K562 (cell line): ENCODE data around the gene NDUFA3. TPM values are rescaled to one million over a fixed set of nuclear protein-coding genes. Genes with fewer than 3 reads are reported as not detected.
A peak's percentile ranks its signal among the peaks of the same experiment; 100 is the strongest.

Experiments used
- ATAC-seq: fragments of 200-7000 bp; cut with Tn5 transposase; 3 replicates; pipeline ENCODE4 v1.9.1; 2020; ENCODE audit warnings: moderate library complexity
- BruUV-seq: library from RNA; stranded (reverse); fragments of 400-500 nt; replicated peaks from 2 replicates; lab custom pipeline; 2021; lab: Mats Ljungman, UMichigan
- CTCF ChIA-PET: fragments of 300-600 bp; formaldehyde crosslinking; extraction: SDS; loops from one replicate; lab custom pipeline; 2021; ENCODE audit warnings: low intra/inter-chr PET ratio; lab: Yijun Ruan, JAX
- POLR2A ChIA-PET: fragments of 300-600, 350-650 bp; sonication (Branson Sonifier 250); formaldehyde crosslinking; extraction: SDS; loops from one replicate; lab custom pipeline; 2021; ENCODE audit warnings: antibody characterized with exemption, inconsistent platforms; lab: Yijun Ruan, JAX
- DNase-seq, 4 experiments: peaks; one replicate each; pipeline versions ENCODE4 v3.0.0 to v3.0.0-alpha.2; 2011 to 2018; ENCODE audit warnings: low spot score in 3 of 4, mixed read lengths in 3 of 4; ENCODE audit errors: extremely low read depth in 1 of 4
- FAIRE-seq: peaks from 2 replicates; lab custom pipeline; 2011; peaks lifted over from hg19 to GRCh38; lab: Jason Lieb, UNC
- H2AFZ ChIP-seq: 2 replicates; pipeline ENCODE4 v1.6.0; 2011; ENCODE audit warnings: low read depth, low read length, control low read depth, inconsistent platforms
- H3K27ac ChIP-seq: fragments of 200-600 bp; 3 replicates; pipeline ENCODE4 v1.8.0; 2011; ENCODE audit warnings: low read depth, mild to moderate bottlenecking, control low read depth, inconsistent platforms, low read length, moderate library complexity, mixed read lengths; ENCODE audit errors: extremely low read depth
- H3K27me3 ChIP-seq, 2 experiments: fragments of 300-600 bp in 1 of 2; 2 replicates in 1 of 2; 3 replicates in 1 of 2; pipeline versions ENCODE4 v1.6.0 to v1.8.0; 2011; ENCODE audit warnings: inconsistent platforms in 2 of 2, low read length in 2 of 2, mild to moderate bottlenecking in 1 of 2, mixed read lengths in 1 of 2, moderate library complexity in 1 of 2; ENCODE audit not compliant: control insufficient read depth in 2 of 2, insufficient read depth in 2 of 2
- H3K36me3 ChIP-seq: fragments of 300-600 bp; 3 replicates; pipeline ENCODE4 v1.8.0; 2011; ENCODE audit warnings: mild to moderate bottlenecking, low read length, inconsistent platforms; ENCODE audit not compliant: control insufficient read depth, insufficient read depth
- H3K4me1 ChIP-seq, 2 experiments: fragments of 200-600 bp in 1 of 2; replicated peaks in 1 of 2; 2 replicates in 1 of 2; 3 replicates in 1 of 2; pipeline versions ENCODE4 v1.5.1 to v1.8.0; 2011; ENCODE audit warnings: inconsistent platforms in 2 of 2, low read length in 2 of 2, mild to moderate bottlenecking in 1 of 2, mixed read lengths in 1 of 2, moderate library complexity in 1 of 2; ENCODE audit not compliant: control insufficient read depth in 2 of 2, insufficient read depth in 2 of 2
- H3K4me2 ChIP-seq: 2 replicates; pipeline ENCODE4 v1.6.1; 2011; ENCODE audit warnings: low read length, control low read depth, inconsistent platforms, mixed read lengths; ENCODE audit not compliant: insufficient read depth
- H3K4me3 ChIP-seq: fragments of 200-600 bp; sonication (generic), shearing (Covaris generic); 2 replicates; pipeline ENCODE4 v1.5.1; 2016; ENCODE audit warnings: control low read depth, inconsistent platforms
- H3K79me2 ChIP-seq: fragments of 200-600 bp; 3 replicates; pipeline ENCODE4 v1.8.0; 2011; ENCODE audit warnings: low read length, inconsistent platforms; ENCODE audit not compliant: control insufficient read depth, insufficient read depth
- H3K9ac ChIP-seq, 2 experiments: 2 replicates each; pipeline versions ENCODE4 v1.6.0 to v1.6.1; 2011; ENCODE audit warnings: low read depth in 2 of 2, low read length in 2 of 2, control low read depth in 1 of 2, inconsistent platforms in 1 of 2, mild to moderate bottlenecking in 1 of 2, mixed read lengths in 1 of 2; ENCODE audit not compliant: insufficient read depth in 1 of 2
- H3K9me1 ChIP-seq: one replicate; pipeline ENCODE4 v1.6.0; 2011; ENCODE audit warnings: inconsistent platforms, mild to moderate bottlenecking, low read length, moderate library complexity; ENCODE audit not compliant: control insufficient read depth, insufficient read depth
- H3K9me3 ChIP-seq: replicated peaks from 2 replicates; pipeline ENCODE4 v1.5.1; 2011; ENCODE audit warnings: low read depth, low read length, inconsistent platforms; ENCODE audit not compliant: control insufficient read depth, insufficient read depth
- H4K20me1 ChIP-seq: replicated peaks from 2 replicates; pipeline ENCODE4 v1.6.1; 2011; ENCODE audit warnings: low read length, inconsistent platforms, mixed read lengths; ENCODE audit not compliant: control insufficient read depth, insufficient read depth
- LEF1 ChIP-seq: fragments of 450-650 bp; IDR thresholded peaks from 2 replicates; pipeline ENCODE4 v1.6.1; 2016; ENCODE audit warnings: mild to moderate bottlenecking
- MYNN ChIP-seq, 2 experiments: sonication (generic); formaldehyde crosslinking in 1 of 2; IDR thresholded peaks; 2 replicates each; pipeline versions ENCODE4 v1.5.0 to v1.6.1; 2016 to 2020; ENCODE audit warnings: antibody characterized with exemption in 1 of 2, missing genetic modification reagents in 1 of 2
- POLR2AphosphoS2 ChIP-seq: IDR thresholded peaks from 2 replicates; pipeline ENCODE4 v1.6.1; 2012; ENCODE audit warnings: low read length, improper control_type of control experiment
- POLR2G ChIP-seq: fragments of 200-400 bp; formaldehyde crosslinking; IDR thresholded peaks from 2 replicates; pipeline ENCODE4 v1.6.1; 2017; ENCODE audit warnings: low read depth, mild to moderate bottlenecking, antibody characterized with exemption, low read length, moderate library complexity
- RBFOX2 ChIP-seq: fragments of 200-400 bp; formaldehyde crosslinking; IDR thresholded peaks from 2 replicates; pipeline ENCODE4 v1.6.1; 2017; ENCODE audit warnings: low read depth, mild to moderate bottlenecking, low read length, moderate library complexity
- RBM39 ChIP-seq: fragments of 200-400 bp; formaldehyde crosslinking; optimal IDR thresholded peaks from 2 replicates; pipeline ENCODE3; 2018; ENCODE audit warnings: low read depth, low read length
- TCF15 ChIP-seq: fragments of 250-450 bp; sonication (Bioruptor Pico); IDR thresholded peaks from 2 replicates; pipeline ENCODE4 v1.8.0; 2022; ENCODE audit warnings: moderate library complexity, mild to moderate bottlenecking, inconsistent platforms
- TCFL5 ChIP-seq: fragments of 250-450 bp; sonication (Bioruptor Pico); conservative IDR thresholded peaks from 2 replicates; pipeline ENCODE4 v1.6.1; 2021; ENCODE audit warnings: mild to moderate bottlenecking, moderate library complexity, matching md5 sums
- XRCC3 ChIP-seq: fragments of 450-650 bp; IDR thresholded peaks from 2 replicates; pipeline ENCODE4 v1.6.1; 2017; ENCODE audit warnings: mild to moderate bottlenecking, moderate library complexity
- ZNF398 ChIP-seq: fragments of 250-450 bp; sonication (Bioruptor Pico); IDR thresholded peaks from 2 replicates; pipeline ENCODE4 v1.8.0; 2021; ENCODE audit warnings: moderate library complexity, mild to moderate bottlenecking, inconsistent platforms
- ZNF717 ChIP-seq: fragments of 250-450 bp; sonication (Bioruptor Pico); IDR thresholded peaks from 2 replicates; pipeline ENCODE4 v1.5.0; 2021
- WGBS: fragments of 100-300 bp; shearing (Covaris generic); methylation state at CpG from one replicate; pipeline ENCODE4 v1.1.6; 2016; ENCODE audit warnings: low coverage, mixed read lengths; ENCODE audit not compliant: insufficient coverage; ENCODE audit errors: missing lambda C conversion rate; 5-methylcytosine and 5-hydroxymethylcytosine counted together
- in situ Hi-C: fragments of 300-500 bp; cut with MboI; formaldehyde crosslinking; loops from 4 replicates; pipeline ENCODE4 v1.15.0; 2018; ENCODE audit warnings: inconsistent platforms, mixed read lengths
- intact Hi-C: fragments of 100-400 bp; cut with micrococcal nuclease; formaldehyde crosslinking; loops from 2 replicates; pipeline ENCODE4 v1.14.2; 2022
- polyA plus RNA-seq, 8 experiments: library from polyadenylated mRNA; depleted of rRNA in 4 of 8; stranded (reverse) in 5 of 8; unstranded in 3 of 8; fragments of >200 nt; fragmentation: Nextera tagmentation in 2 of 8; fragmentation: Illumina TruSeq in 1 of 8; extraction: Ambion mirVana in 2 of 8; extraction: Trizol in 1 of 8; gene quantifications; 2 replicates each; pipeline versions ENCODE4 v1.2.1 to v1.2.3, GENCODE V29; 2011 to 2014; ENCODE audit warnings: inconsistent platforms in 1 of 8, missing spikeins in 1 of 8
- total RNA-seq, 7 experiments: library from RNA; depleted of rRNA in 6 of 7; stranded (reverse); fragments of >200 nt in 6 of 7; fragmentation: Illumina TruSeq in 2 of 7; extraction: Trizol in 2 of 7; gene quantifications; 2 replicates each; pipeline versions ENCODE4 v1.2.1 to v1.2.3, GENCODE V29; 2011 to 2021; ENCODE audit warnings: low replicate concordance in 1 of 7

The NDUFA3 gene
- total and polyA plus RNA-seq, 9 of the 15 experiments (the other 6 are each of a cell fraction or from before 2014, with no cell fraction given) = 39.2 to 279 (median 138) TPM

GRCh38 chr19:54153731-54154326 lies 51.2 kb downstream of the NDUFA3 start:
- Histone ChIP-seq H3K4me2 (no peak overlapping the region), H2AFZ (no peak overlapping the region), H3K4me1 (peaks cover 7 to 8% of the 10 kb centered on the region in 2 experiments; a peak in 4 of 5 replicates), H3K9me1 (no peaks in the 10 kb centered on the region), H3K79me2 (peaks cover 9% of the 10 kb centered on the region; the same call in 2 of the 3 replicates), H3K36me3 (peaks cover 91% of the 10 kb centered on the region), H3K9me3 (no peaks in the 10 kb centered on the region), H3K27me3 (no peaks in the 10 kb centered on the region), H3K9ac (peak overlapping the region in 1 of 2 experiments; percentile 31; a peak in 1 of 4 replicates), H3K27ac (no peak overlapping the region), H3K4me3 (no peak overlapping the region), H4K20me1 (no peaks in the 10 kb centered on the region; the same call in 1 of the 2 replicates)
- ChIA-PET POLR2A (interaction anchor here (0.5 to 1.1 kb wide), 3 partner anchors 17 to 85 kb away, joined by 3 to 4 read pairs (median 3); partner anchors contain the start of genes PRPF31 and TFPT), CTCF (interaction anchor here (0.6 kb wide), 1 partner anchor 24 kb away, joined by 3 read pairs; no protein-coding TSS in a partner anchor)
- DNase-seq = no peak
- TF ChIP-seq MYNN (IDR thresholded peaks at IDR 0.05) = peak; percentile 10; the same call in 1 of the 2 replicates
- no peak for TF ChIP-seq MYNN (CRISPR knock-in tag; IDR thresholded peaks at IDR 0.05)
- no peak for TF ChIP-seq ZNF398 (CRISPR knock-in tag)
- no peak for TF ChIP-seq ZNF717 (CRISPR knock-in tag)
- TF ChIP-seq POLR2G = peak; percentile 60
- TF ChIP-seq RBFOX2 = peak; percentile 51; the same call in 1 of the 2 replicates
- peak; percentile 47; the same call in 1 of the 2 replicates for TF ChIP-seq POLR2AphosphoS2
- TF ChIP-seq LEF1 = no peak
- no peak for TF ChIP-seq TCFL5 (CRISPR knock-in tag)
- no peak for TF ChIP-seq TCF15
- no peak for TF ChIP-seq XRCC3
- no peak for TF ChIP-seq RBM39
- ATAC-seq = peak; percentile 11; the same call in 1 of the 3 replicates
- no peak for FAIRE-seq
- 93% methylated on average over 9 of the region's 10 CpGs for WGBS
- no TSS peak for BruUV-seq
- intact Hi-C loops (no loop called here), in situ Hi-C loops (no loop called here)
